OCI-LY7 (cell line): ENCODE results near the gene MNAT1. TPM values are rescaled to one million over a fixed set of nuclear protein-coding genes. Genes with fewer than 3 reads are reported as not detected.
"Not testable (repeated sequence)": the region's sequence is repeated elsewhere in the genome, so short reads cannot be mapped to it uniquely, and the experiment has no call there.

Experiments used
- BruUV-seq: library from RNA; stranded (reverse); fragments of 400-500 nt; replicated peaks from 2 replicates; lab custom pipeline; 2021; lab: Mats Ljungman, UMichigan
- CTCF ChIA-PET: fragments of 300-600 bp; sonication (Branson Sonifier 250); formaldehyde crosslinking; loops from one replicate; lab custom pipeline; 2022; ENCODE audit warnings: antibody characterized with exemption; ENCODE audit not compliant: unreplicated experiment; lab: Charles Lee
- POLR2A ChIA-PET: fragments of 300-600 bp; sonication (Branson Sonifier 250); formaldehyde crosslinking; loops from one replicate; lab custom pipeline; 2022; ENCODE audit warnings: antibody characterized with exemption; lab: Charles Lee
- DNase-seq: peaks from one replicate; pipeline ENCODE4 v3.0.0-alpha.2; 2015; ENCODE audit warnings: low spot score
- H2AFZ ChIP-seq: fragments of 200-600 bp; sonication (generic), shearing (Covaris generic); 2 replicates; pipeline ENCODE4 v1.6.1; 2014; ENCODE audit warnings: mild to moderate bottlenecking, antibody characterized with exemption, low read length, moderate library complexity
- H3K27ac ChIP-seq: fragments of 200-600 bp; sonication (generic); 2 replicates; pipeline ENCODE4 v1.5.1; 2014; ENCODE audit warnings: mixed run types, low read depth, mild to moderate bottlenecking, moderate library complexity, low read length, inconsistent platforms; ENCODE audit not compliant: poor library complexity, severe bottlenecking
- H3K36me3 ChIP-seq: fragments of 200-600 bp; sonication (generic); 2 replicates; pipeline ENCODE4 v1.6.1; 2014; ENCODE audit warnings: mild to moderate bottlenecking, antibody characterized with exemption, low read length, moderate library complexity, mixed read lengths; ENCODE audit not compliant: insufficient read depth
- H3K4me1 ChIP-seq: fragments of 200-600 bp; sonication (generic); 2 replicates; pipeline ENCODE4 v1.5.1; 2014; ENCODE audit warnings: mild to moderate bottlenecking, low read length; ENCODE audit not compliant: insufficient read depth, poor library complexity, severe bottlenecking
- H3K4me2 ChIP-seq: fragments of 200-600 bp; sonication (generic); 2 replicates; pipeline ENCODE4 v1.6.1; 2014; ENCODE audit warnings: mild to moderate bottlenecking, low read length
- H3K4me3 ChIP-seq: fragments of 200-600 bp; sonication (generic); 2 replicates; pipeline ENCODE4 v1.5.1; 2014; ENCODE audit warnings: mild to moderate bottlenecking, low read depth, low read length; ENCODE audit not compliant: poor library complexity, severe bottlenecking
- H3K79me2 ChIP-seq: fragments of 200-600 bp; sonication (generic); 2 replicates; pipeline ENCODE4 v1.6.1; 2016; ENCODE audit warnings: low read depth, mild to moderate bottlenecking, low read length, moderate library complexity, mixed read lengths; ENCODE audit not compliant: insufficient read depth
- H3K9me2 ChIP-seq: fragments of 200-600 bp; sonication (generic); 2 replicates; pipeline ENCODE4 v1.6.1; 2016; ENCODE audit warnings: mild to moderate bottlenecking, low read length, mixed read lengths; ENCODE audit not compliant: insufficient read depth
- H3K9me3 ChIP-seq: fragments of 200-600 bp; sonication (generic); 2 replicates; pipeline ENCODE4 v1.6.1; 2014; ENCODE audit warnings: mild to moderate bottlenecking, mixed run types, low read length, mixed read lengths
- H4K20me1 ChIP-seq: fragments of 200-600 bp; sonication (generic); 2 replicates; pipeline ENCODE4 v1.6.1; 2014; ENCODE audit warnings: mild to moderate bottlenecking, antibody characterized with exemption, low read length, moderate library complexity, mixed read lengths; ENCODE audit not compliant: insufficient read depth
- EZH2phosphoT487 ChIP-seq: fragments of 200-600 bp; sonication (generic); IDR thresholded peaks from 2 replicates; pipeline ENCODE4 v1.6.1; 2018; ENCODE audit warnings: low read depth, borderline replicate concordance, mild to moderate bottlenecking, mixed run types, antibody characterized with exemption, low read length, moderate library complexity, mixed read lengths
- intact Hi-C: fragments of 100-400 bp; cut with micrococcal nuclease; formaldehyde crosslinking; loops from one replicate; pipeline ENCODE4 v1.10.0; 2022; ENCODE audit not compliant: unreplicated experiment
- total RNA-seq, 2 experiments: library from RNA; depleted of rRNA in 1 of 2; stranded (reverse); fragments of >200 nt in 1 of 2; shearing (Covaris generic) in 1 of 2; gene quantifications; 2 replicates each; pipeline ENCODE4 v1.2.3, GENCODE V29; 2014 to 2022
- TF ChIP-seq, protein P1 (sequence below): fragments of 200-600 bp; sonication (generic); conservative IDR thresholded peaks from 2 replicates; pipeline ENCODE4 v1.5.1; 2014; ENCODE audit warnings: mild to moderate bottlenecking, antibody characterized with exemption, low read length, moderate library complexity, mixed read lengths

Gene MNAT1
- total RNA-seq, 2 experiments from 2014 or later: 58.5 to 60.9 TPM

- ChIA-PET POLR2A (interaction anchor here (0.6 kb wide), 1 partner anchor 210 kb away, joined by 3 read pairs; no protein-coding TSS in a partner anchor), CTCF (no interaction called here)
- TF ChIP-seq, protein P1, sequence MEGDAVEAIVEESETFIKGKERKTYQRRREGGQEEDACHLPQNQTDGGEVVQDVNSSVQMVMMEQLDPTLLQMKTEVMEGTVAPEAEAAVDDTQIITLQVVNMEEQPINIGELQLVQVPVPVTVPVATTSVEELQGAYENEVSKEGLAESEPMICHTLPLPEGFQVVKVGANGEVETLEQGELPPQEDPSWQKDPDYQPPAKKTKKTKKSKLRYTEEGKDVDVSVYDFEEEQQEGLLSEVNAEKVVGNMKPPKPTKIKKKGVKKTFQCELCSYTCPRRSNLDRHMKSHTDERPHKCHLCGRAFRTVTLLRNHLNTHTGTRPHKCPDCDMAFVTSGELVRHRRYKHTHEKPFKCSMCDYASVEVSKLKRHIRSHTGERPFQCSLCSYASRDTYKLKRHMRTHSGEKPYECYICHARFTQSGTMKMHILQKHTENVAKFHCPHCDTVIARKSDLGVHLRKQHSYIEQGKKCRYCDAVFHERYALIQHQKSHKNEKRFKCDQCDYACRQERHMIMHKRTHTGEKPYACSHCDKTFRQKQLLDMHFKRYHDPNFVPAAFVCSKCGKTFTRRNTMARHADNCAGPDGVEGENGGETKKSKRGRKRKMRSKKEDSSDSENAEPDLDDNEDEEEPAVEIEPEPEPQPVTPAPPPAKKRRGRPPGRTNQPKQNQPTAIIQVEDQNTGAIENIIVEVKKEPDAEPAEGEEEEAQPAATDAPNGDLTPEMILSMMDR: no peak
- TF ChIP-seq EZH2phosphoT487: no peak
- peaks cover 17% of the 10 kb centered on the region; the same call in 1 of the 2 replicates for H3K79me2 ChIP-seq
- no peaks in the 10 kb centered on the region for H3K9me2 ChIP-seq
- H3K4me1 ChIP-seq: peaks cover 24% of the 10 kb centered on the region
- peak overlapping the region; percentile 54; the same call in 1 of the 2 replicates for H2AFZ ChIP-seq
- H3K36me3 ChIP-seq: peaks cover 48% of the 10 kb centered on the region
- H3K4me2 ChIP-seq: peak overlapping the region; percentile 72
- peak overlapping the region; percentile 82 for H3K27ac ChIP-seq
- peak; percentile 67 for DNase-seq
- H3K9me3 ChIP-seq: peaks cover 37% of the 10 kb centered on the region
- intact Hi-C loops: no loop called here
- peak overlapping the region; percentile 41 for H3K4me3 ChIP-seq
- H4K20me1 ChIP-seq: no peaks in the 10 kb centered on the region
- no TSS peak for BruUV-seq
These were observed 111.0 kb downstream of the MNAT1 start for GRCh38 chr14:60845523-60845922.

DNA sequence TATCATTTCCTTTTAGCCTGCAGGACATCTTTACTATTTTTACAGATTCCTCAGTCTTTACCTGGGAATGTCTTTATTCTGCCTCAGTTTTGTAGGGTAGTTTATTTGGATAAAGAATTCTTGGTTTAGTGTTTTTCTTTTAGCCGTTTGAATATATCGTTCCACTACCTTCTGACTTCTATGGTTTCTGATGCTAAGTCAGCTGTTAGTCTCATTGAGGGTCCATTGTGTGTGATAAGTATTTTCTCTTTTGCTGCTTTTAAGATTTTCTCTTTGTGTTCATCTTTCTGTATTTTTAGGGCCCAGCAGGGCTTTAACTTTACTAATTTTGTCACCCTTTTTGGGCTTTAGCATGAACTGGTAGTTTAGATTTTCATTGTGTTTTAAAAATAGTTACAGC is 113.5 kb downstream of the MNAT1 start:
- TF ChIP-seq EZH2phosphoT487: no peak
- TF ChIP-seq, protein P1: no peak
- Histone ChIP-seq H2AFZ (no peak overlapping the region), H3K4me1 (peaks cover 24% of the 10 kb centered on the region), H4K20me1 (no peaks in the 10 kb centered on the region), H3K36me3 (peaks cover 53% of the 10 kb centered on the region), H3K4me3 (no peak overlapping the region), H3K79me2 (peaks cover 17% of the 10 kb centered on the region; the same call in 1 of the 2 replicates), H3K27ac (no peak overlapping the region), H3K9me3 (peaks cover 40% of the 10 kb centered on the region), H3K9me2 (no peaks in the 10 kb centered on the region), H3K4me2 (no peak overlapping the region)
- CTCF ChIA-PET: no interaction called here
- DNase-seq: peak; percentile 19
- BruUV-seq: no TSS peak
- intact Hi-C loops: no loop called here
- POLR2A ChIA-PET: interaction anchor here (1.6 kb wide), 1 partner anchor 13 kb away, joined by 5 read pairs; no protein-coding TSS in a partner anchor

GRCh38 chr14:60851692-60852091 is 117.1 kb downstream of the MNAT1 start:
- H3K27ac ChIP-seq, H3K79me2 ChIP-seq, CTCF ChIA-PET, H3K4me1 ChIP-seq, intact Hi-C loops, H3K9me2 ChIP-seq, DNase-seq, H4K20me1 ChIP-seq, BruUV-seq, H3K4me2 ChIP-seq, H2AFZ ChIP-seq, H3K4me3 ChIP-seq, POLR2A ChIA-PET: not testable (repeated sequence)
- Histone ChIP-seq H3K9me3 (peaks cover 34% of the 10 kb centered on the region), H3K36me3 (peaks cover 46% of the 10 kb centered on the region)
